HG02885 (cell line): Measurements from ENCODE around the gene CLEC4D.
"Not testable (repeated sequence)": the region's sequence is repeated elsewhere in the genome, so short reads cannot be mapped to it uniquely, and the experiment has no call there.

ENCODE experiments used
- ATAC-seq: cut with Tn5 transposase; IDR thresholded peaks from one replicate; pipeline ENCODE4 v1.9.1; 2021; ENCODE audit warnings: mild to moderate bottlenecking; ENCODE audit not compliant: unreplicated experiment, poor library complexity

CLEC4D gene

DNA sequence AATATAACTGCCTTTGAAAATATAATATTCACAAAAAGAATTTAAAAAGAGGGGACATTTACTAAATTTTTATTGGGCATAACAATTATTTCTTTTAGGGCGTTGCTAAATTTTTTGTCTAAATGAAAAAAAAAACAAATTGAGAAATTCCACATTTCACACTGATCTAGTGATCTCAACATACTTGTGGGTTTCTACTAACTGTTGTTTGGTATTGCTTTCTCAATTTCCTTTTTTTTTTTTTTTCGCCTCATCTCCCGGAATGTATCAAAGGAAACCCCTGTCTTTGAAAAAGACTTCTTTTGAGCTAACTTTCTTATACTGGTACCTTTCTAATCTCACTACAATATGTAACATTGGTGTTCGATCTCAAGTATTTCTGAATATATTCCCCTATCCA lies at the start of gene CLEC4D:
Gene CLEC4D, plus strand, starts transcription at position 248 of the 400 bp plus-strand sequence. CDS start 230 bp downstream, outside the sequence.
- no peak for ATAC-seq

DNA sequence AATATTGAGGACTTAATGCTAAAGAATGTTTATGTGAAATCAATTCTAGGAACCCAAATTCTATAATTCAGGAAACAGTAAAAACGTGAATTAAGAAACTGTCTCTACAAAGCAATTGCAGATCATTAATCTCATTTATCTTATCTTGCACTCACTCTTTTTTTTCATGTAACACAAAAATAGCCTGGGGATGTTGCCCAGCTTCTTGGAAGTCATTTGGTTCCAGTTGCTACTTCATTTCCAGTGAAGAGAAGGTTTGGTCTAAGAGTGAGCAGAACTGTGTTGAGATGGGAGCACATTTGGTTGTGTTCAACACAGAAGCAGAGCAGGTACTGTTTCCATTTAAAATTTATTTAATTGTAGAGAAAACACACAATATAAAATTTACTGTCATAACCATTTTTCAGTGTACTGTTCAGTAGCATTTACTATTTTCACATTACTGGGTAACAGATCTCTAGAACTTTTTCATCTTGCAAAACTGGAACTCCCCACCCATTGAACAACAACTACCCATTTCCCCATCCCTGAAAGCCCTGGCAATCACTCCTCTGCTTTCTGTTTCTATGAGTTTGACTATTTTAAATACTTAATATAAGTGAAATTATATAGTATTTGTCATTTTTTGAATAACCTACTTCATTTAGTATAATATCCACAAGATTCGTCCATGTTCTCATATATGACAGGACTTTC lies 47.9 kb upstream of the CLEC4D start:
- no peak for ATAC-seq

DNA sequence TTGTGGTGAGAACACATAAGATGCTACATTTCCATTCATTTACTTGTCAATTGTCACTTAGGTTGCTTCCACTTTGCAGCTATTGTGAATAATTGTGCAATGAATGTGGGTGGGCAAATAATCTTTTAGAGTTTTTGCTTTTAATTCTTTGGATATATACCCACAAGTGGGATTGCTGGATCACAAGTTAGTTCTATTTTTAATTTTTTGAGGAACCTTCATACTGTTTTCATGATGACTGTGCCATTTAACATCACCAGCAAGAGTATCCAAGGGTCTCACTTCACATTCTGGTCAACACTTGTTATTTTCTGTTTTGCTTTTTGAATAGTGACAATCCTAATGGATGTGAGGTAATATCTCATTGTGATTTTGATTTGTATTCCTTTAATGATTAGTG lies 47.1 kb upstream of the CLEC4D start:
- no peak for ATAC-seq

DNA sequence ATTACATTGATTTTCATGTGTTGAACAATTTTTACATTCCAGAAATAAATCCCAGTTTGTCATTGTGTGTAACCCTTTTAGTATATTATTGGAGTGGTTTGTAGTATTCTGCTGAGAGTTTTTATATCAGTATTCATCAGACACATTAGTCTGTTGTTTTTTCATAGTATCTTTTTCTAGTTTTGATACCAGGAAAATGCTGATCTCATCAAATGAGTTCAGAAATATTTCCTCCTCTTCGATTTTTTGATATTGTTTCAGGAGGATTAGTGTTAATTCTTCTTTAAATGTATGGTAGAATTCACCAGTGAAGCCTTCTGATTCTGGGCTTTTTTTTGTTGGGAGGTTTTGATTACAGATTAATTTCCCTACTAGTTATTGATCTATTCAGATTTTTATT lies 42.2 kb upstream of the CLEC4D start:
- ATAC-seq: no peak

DNA sequence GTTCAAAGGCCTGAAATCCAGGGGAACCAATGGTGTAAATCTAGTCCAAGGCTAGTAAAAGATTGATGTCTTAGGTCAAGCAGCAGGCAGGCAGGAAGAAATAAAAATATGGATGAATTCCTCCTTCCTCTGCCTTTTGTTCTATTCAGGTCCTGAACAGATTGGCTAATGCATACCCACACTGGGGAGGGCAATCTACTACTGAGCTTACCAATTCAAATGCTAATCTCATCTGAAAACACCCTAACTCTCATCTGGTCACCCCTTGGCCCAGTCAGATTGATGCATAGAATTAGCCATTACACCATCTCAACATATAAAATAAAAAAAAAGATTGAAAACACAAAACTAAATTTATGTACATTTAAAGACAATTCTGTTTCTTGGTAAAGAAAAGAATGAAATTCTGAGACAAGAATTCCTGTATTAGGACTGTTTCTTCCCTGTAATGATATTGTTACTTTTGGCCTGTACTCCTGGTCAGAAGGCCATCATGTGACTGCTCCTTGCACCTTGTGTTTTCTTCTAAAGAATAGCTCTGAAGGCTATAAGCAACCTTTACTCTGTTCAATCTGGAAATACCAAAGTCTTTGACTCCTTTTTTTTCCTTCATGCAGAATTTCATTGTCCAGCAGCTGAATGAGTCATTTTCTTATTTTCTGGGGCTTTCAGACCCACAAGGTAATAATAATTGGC lies 37.6 kb upstream of the CLEC4D start:
- no peak for ATAC-seq

DNA sequence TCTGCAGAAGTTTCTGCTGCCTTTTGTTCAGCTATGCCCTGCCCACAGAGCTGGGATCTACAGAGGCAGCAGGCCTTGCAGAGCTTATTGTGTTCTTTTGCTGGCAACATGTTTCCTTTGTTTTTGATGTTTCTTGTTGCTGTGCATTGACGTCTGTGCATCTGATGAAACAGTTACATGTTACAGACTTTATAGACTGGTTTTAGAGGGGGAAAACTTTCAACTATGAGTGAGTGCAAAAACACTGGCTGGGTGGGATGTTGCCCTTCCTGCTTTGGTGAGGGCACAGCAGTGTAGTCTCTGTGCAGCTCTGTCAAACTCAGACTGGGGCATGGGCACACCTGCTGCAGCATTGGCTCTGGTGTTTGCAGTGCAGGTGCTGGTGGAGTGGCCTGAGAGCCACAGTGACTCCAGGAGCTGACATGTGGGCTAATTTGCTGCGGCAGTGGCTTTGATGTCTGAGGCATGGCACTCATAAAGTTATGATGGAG lies 30.7 kb upstream of the CLEC4D start:
- ATAC-seq: no peak

DNA sequence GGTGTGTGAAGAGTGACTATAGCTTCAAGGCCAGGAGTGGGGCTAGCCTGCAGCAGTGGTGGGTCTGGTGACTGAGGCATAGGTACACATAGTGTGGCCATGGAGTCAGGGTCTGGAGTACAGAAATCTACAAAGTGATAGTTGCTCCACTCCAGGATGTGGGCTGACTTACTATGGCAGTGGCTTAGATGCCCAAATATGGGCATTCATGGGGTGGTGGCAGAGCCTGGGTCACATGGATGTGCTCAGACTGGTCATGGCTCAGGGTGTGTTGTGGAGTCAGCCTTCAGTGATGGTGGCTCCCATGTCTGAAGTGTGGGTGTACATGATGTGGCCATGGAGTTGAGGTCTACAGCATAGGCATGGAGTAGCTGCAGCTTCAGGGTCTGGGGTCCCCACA lies 30.2 kb upstream of the CLEC4D start:
- ATAC-seq: no peak

DNA sequence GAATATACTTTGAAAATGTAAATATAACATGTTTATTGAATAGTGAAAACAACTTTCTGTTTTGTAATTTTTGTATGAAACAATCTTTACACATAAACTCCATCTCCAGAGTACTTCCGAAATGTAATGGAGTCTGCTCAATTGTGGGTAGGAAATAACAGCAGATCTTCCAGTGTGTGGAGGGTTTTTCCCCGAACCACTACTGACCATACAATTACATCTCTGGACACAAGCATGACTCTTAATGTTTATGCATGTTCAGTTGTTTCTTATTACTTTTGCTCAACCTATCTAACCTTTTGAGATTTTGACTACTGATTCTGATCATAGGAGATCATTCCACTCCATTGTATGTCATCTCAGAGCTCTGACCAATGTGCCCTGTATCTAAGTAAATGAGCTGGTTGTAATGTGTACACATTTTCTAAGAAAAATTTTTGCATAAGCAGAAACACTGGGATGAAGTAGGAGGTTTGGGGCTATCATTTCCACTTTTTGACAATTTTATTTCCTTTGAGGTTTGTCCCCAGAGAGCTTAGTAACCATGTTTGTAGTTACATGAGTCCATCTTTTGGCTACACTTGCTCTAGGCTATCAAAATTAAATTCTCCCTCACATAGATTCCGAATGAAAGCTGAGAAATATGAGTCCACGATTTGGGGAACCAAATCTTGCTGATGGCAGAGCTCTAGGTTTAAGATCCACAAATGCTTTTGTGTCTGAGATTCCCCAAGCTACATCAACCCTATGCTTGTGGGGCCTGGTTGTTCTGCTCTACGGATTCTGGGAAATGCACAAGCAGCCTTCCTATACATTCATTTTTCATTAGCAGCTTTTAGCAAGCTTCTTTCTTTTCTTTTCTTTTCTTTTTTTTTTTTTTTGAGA lies 21.4 kb upstream of the CLEC4D start:
- no peak for ATAC-seq

DNA sequence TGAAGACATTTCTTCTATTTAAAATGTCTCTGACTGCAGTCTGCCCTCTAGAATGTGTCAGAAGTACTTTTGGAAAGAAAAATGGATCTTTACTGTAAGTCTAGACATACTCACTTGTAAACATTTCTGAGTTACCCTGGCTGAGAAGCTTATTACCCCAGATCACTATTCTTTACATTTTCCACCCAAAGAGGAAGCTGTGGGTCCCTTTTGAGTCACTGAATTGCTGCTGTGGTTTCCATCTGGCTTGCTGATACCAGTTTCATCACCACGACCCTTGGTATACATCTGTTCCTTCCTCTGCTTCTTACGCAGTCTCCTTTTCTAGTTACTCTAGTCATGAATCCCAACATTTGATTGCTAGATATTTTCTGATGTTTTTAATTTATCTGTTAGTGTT lies 20.2 kb upstream of the CLEC4D start:
- ATAC-seq: peak; percentile 99

DNA sequence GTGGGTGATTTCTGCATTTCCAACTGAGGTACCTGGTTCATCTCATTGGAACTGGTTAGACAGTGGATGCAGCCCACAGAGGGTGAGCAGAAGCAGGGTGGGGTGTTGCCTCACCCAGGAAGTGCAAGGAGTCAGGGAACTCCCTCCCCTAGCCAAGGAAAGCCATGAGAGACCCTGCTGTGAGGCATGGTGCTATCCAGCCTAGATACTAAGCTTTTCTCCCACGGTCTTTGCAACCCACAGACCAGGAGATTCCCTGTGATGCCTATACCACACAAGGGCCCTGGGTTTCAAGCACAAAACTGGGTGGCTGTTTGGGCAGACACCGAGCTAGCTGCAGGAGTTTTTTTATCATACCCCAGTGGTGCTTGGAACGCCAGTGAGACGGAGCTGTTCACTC lies 17.6 kb upstream of the CLEC4D start:
- not testable (repeated sequence) for ATAC-seq

DNA sequence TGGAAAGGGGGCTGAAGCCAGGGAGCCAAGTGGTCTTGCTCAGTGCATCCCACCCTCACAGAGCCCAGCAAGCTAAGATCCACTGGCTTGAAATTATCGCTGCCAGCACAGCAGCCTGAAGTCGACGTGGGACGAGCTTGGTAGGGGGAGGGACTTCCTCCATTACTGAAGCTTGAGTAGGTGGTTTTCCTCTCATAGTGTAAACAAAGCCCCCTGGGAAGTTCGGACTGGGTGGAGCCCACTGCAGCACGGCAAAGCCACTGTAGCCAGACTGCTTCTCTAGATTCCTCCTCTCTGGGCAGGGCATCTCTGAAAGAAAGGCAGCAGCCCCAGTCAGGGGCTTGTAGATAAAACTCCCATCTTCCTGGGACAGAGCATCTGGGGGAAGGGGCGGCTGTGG lies 17.2 kb upstream of the CLEC4D start:
- ATAC-seq: not testable (repeated sequence)

DNA sequence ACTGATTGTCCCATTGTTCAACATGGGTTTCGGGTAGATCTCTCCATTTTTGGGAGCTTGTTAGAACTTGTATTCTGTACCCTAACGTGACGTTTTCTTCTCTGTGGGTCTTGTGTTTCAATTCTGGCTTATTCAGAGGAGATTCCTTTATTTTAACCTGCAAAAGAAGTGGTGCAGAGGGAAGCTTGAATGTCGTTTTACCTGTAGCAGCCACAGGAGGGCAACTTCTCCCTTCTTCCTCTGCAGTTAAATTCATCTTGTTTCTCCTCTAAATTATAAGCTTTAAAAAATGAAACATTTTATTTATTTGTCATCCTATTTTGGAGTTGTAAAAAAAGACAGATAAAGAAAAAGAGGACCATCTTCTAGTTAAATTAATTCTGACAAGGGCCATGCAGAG lies 13.7 kb upstream of the CLEC4D start:
- ATAC-seq: no peak

DNA sequence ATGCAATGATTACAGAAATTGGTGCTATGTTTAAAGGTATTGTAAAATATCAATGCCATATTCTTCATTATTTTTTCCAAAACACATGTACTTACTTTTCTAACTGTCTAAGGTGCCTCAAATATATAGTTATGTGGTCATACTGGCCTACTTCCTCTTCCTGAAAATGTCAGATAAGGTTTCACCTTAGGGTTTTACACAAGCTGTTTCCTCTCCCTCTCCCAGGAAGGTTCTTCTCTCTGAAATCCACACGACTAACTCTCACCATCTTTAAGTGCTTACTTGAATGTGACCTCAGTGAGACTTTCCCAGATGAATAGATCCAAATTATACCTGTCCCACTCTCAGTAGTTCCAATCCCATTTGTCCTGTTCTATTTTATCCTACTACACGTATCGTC lies 11.6 kb upstream of the CLEC4D start:
- ATAC-seq: no peak

DNA sequence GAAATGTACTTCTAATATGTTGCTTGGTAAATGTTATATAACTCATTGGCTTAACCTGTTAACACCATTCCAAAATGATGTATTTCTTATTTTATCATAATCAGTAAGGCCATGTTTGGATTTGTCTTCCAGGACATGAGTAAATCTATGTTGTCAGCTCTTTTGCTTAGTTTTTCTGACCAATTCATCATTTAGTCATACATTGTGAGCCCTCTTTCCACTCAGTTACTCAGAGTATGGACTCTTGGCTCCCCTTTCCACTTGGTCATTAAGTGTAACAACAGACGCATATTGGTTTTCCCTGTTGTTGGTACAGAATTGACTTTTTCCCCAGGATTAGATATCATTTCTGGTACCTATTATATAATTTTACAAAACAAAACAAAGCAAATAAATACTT lies 9.0 kb upstream of the CLEC4D start:
- ATAC-seq: no peak

DNA sequence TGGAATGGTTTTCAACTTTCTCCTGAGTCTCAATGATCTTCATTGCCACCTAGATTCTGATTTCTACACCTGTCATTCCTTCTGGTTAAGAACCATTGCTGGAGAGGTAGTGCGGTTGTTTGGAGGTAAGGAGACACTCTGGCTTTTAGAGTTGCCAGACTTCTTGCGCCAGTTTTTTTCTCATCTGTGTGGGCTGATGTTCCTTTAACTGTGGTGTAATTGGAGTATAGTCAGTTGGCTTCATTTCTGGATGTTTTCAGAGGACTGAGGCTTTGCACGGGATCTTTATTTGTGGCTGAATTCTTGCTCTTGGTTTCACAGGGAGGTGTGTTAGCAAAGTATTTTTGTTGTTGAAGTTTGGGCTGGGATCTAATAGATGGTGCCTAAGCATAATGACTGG lies 5.7 kb upstream of the CLEC4D start:
- no peak for ATAC-seq

DNA sequence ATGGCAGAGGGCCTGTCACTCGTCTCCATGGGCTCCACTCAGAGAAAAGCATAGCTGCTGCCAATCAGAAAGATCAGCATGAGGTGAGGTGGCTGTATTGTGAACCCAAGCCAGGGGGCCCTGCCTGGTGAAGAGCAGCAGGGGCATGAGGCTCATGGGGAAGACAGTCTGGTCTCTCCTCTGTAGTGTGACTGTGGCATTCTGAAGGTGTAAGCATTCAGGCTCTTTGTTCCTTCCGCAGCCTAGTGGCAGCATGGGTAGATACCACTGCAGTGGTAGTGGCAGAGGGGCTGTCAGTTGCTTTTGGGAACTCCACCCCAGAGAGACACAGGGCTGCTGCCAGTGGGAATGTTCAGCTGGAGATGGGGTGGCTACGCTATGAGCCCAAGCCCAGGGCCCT lies 5.1 kb upstream of the CLEC4D start:
- ATAC-seq: no peak

DNA sequence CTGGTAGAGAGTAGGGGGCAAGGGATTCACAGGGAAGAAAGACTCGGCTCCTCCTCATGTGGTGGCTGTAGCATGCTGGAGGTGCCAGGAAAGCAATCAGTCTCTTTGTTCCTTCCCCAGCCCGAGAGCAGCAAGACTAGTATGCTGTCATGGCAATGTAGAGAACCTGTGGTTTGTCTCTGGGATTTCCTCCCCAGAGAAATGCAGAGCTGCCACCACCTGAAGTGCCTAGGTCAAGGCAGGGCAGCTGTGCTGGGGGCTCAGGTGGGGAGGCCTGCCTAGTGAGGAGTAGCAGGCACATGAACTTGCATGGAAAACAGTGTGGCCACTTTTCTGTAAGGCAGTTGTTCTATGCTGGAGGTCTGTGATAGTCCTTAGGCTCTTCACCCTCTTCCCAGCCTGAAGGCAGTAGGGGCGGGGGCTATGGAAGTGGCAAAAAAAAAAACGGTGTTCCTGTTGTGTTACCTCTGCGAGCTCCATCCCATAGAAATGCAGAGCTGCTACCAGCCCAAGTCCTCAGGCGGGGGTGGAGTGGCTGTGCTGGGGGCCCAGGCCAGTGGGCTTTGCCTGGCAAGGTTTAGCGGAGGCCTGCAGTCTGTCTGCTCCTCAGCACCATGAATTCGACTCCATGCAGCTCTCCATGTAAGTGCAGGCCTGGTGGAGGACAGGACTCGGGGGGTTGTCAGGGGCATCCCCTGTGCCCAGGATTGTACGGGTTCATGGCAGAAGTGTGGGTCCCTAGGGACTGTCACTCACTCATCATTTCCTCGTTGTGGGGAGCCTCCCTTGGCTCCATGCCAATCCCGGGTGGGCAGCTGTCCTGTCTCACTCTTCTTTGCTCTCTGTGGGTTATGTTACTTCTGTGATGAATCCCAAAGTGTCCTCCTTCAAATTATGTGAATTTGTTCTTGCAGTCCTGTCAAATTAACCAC lies 4.1 kb upstream of the CLEC4D start:
- ATAC-seq: no peak

DNA sequence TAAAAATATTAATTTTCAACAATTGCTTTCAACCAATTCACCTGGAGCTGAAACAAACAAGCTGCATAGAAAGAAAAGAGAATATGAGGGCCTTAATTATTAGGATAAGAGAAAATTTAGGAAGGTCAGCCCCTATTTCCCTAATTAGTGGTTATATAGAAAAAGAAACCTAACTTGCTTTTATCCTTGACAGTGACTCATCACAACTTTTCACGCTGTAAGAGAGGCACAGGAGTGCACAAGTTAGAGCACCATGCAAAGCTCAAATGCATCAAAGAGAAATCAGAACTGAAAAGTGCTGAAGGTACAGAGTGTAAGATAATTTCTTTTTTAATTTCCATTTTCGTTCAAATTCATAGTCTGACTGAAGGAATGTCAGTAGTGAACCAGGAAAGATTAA lies 4.7 kb downstream of the CLEC4D start:
- no peak for ATAC-seq

DNA sequence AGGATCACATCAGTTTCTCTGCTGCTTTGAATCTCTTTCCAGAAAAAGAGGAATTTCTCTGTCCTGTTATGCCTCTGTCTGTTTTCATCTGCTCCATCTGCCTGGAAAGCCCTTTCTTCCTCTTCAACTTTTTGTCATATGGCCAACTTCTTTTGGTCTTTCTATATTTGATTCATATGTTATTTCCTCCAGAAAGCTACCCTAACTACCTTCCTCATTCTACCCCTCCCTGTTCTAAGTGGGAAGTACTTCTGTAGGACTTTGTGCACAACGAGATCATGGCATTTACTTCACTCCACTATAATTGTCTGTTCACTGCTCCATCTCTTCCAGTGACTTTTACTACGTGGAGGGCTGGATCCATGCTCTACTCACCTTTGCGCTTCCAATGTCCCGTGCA lies 5.9 kb downstream of the CLEC4D start:
- no peak for ATAC-seq
